IgD-negative memory B cell (primary cell): Measurements from ENCODE around the gene CDRT15L2. TPM values are rescaled to one million over a fixed set of nuclear protein-coding genes. Genes with fewer than 3 reads are reported as not detected.
"Not testable (repeated sequence)": the region's sequence is repeated elsewhere in the genome, so short reads cannot be mapped to it uniquely, and the experiment has no call there.

Experiments used
- H3K27ac Mint-ChIP-seq, 3 donors: one replicate each; pipeline ENCODE4 v1.8.0; 2020 to 2022; ENCODE audit warnings: mild to moderate bottlenecking in 3 of 3, mixed read lengths in 3 of 3, moderate library complexity in 1 of 3
- H3K27me3 Mint-ChIP-seq: one replicate; pipeline ENCODE4 v1.8.0; 2021; ENCODE audit warnings: mixed read lengths
- H3K36me3 Mint-ChIP-seq: one replicate; pipeline ENCODE4 v1.8.0; 2020; ENCODE audit warnings: mild to moderate bottlenecking, mixed read lengths
- H3K4me1 Mint-ChIP-seq, 3 donors: one replicate each; pipeline ENCODE4 v1.8.0; 2020 to 2022; ENCODE audit warnings: mixed read lengths in 3 of 3, mild to moderate bottlenecking in 1 of 3
- H3K4me3 Mint-ChIP-seq, 4 donors: one replicate each; pipeline ENCODE4 v1.8.0; 2020 to 2022; ENCODE audit warnings: mild to moderate bottlenecking in 4 of 4, mixed read lengths in 4 of 4, moderate library complexity in 3 of 4
- H3K9me3 Mint-ChIP-seq, 3 donors: one replicate each; pipeline ENCODE4 v1.8.0; 2020 to 2021; ENCODE audit warnings: mixed read lengths in 3 of 3, mild to moderate bottlenecking in 1 of 3
- polyA plus RNA-seq: library from polyadenylated mRNA; unstranded; fragments of 300-500 nt; fragmentation: Illumina TruSeq; gene quantifications from one replicate; pipeline ENCODE4 v1.2.3, GENCODE V29; 2021

Gene CDRT15L2
- polyA plus RNA-seq, 1 donor from 2014 or later = not detected

- Mint-ChIP-seq H3K27ac (no peak overlapping the region), H3K4me1 (no peaks in the 10 kb centered on the region), H3K27me3 (peaks cover 2% of the 10 kb centered on the region), H3K9me3 (no peaks in the 10 kb centered on the region), H3K36me3 (no peaks in the 10 kb centered on the region), H3K4me3 (no peak overlapping the region)
These were observed 34.4 kb downstream of the CDRT15L2 start for GRCh38 chr17:20613905-20614304.

- not testable (repeated sequence) for H3K9me3 Mint-ChIP-seq, H3K4me3 Mint-ChIP-seq, H3K27me3 Mint-ChIP-seq
These were observed 35.9 kb downstream of the CDRT15L2 start for GRCh38 chr17:20615461-20615860.

More at GRCh38 chr17:20615461-20615860, 35.9 kb downstream of the CDRT15L2 start:
- H3K36me3 Mint-ChIP-seq, H3K4me1 Mint-ChIP-seq: not testable (repeated sequence)
- peak overlapping the region in 1 of 3 donors; percentile 50 for H3K27ac Mint-ChIP-seq

Other genes with a start within 250 kb of the CDRT15L2 start
- gene LGALS9B, start 112.2 kb upstream of the CDRT15L2 start, polyA plus RNA-seq = not detected